ENCODE results near the gene GALNS. TPM values are rescaled to one million over a fixed set of nuclear protein-coding genes. Genes with fewer than 3 reads are reported as not detected.

The GALNS gene
- total and polyA plus RNA-seq, 2 of the 13 experiments (the other 11 are each of a cell fraction or from before 2014, with no cell fraction given): 9.2 to 9.8 TPM

GRCh38 chr16:88811769-88812512 is 44.8 kb downstream of the GALNS start, which contains the start of gene APRT (continued):
- TF ChIP-seq TOE1 (CRISPR knock-in tag; IDR thresholded peaks at IDR 0.05) (no peak; the same call in 1 of the 2 replicates), ZNF124 (CRISPR knock-in tag; IDR thresholded peaks at IDR 0.05) (no peak), GLI4 (CRISPR knock-in tag; IDR thresholded peaks at IDR 0.05; ENCODE audit: borderline replicate concordance) (peak; percentile 98), ZNF607 (CRISPR knock-in tag; IDR thresholded peaks at IDR 0.05; ENCODE audit: borderline replicate concordance) (peak; percentile 87; the same call in 1 of the 2 replicates), KLF12 (CRISPR knock-in tag; IDR thresholded peaks at IDR 0.05; ENCODE audit: borderline replicate concordance) (peak; percentile 82; the same call in 1 of the 2 replicates), ZNF44 (CRISPR knock-in tag; IDR thresholded peaks at IDR 0.05) (peak; percentile 87), ZZZ3 (CRISPR knock-in tag; IDR thresholded peaks at IDR 0.05; ENCODE audit: borderline replicate concordance) (peak; percentile 80), ZNF274 (CRISPR knock-in tag; IDR thresholded peaks at IDR 0.05) (peak; percentile 79; the same call in 1 of the 2 replicates), FOXA3 (CRISPR knock-in tag; IDR thresholded peaks at IDR 0.05) (peak; percentile 23; the same call in 1 of the 2 replicates), EED (CRISPR knock-in tag; IDR thresholded peaks at IDR 0.05) (peak; percentile 73), ZNF878 (CRISPR knock-in tag; IDR thresholded peaks at IDR 0.05) (no peak), NCOA1 (CRISPR knock-in tag; IDR thresholded peaks at IDR 0.05) (peak; percentile 81; the same call in 1 of the 2 replicates), AHR (CRISPR knock-in tag; IDR thresholded peaks at IDR 0.05) (peak; percentile 74), ZNF333 (CRISPR knock-in tag; IDR thresholded peaks at IDR 0.05; ENCODE audit: borderline replicate concordance) (peak; percentile 14), ZNF740 (CRISPR knock-in tag; IDR thresholded peaks at IDR 0.05) (peak; percentile 13; the same call in 1 of the 2 replicates), ETS1 (CRISPR knock-in tag; IDR thresholded peaks at IDR 0.05) (peak; percentile 18; the same call in 1 of the 2 replicates), CBX5 (CRISPR knock-in tag; IDR thresholded peaks at IDR 0.05; ENCODE audit: borderline replicate concordance) (peak; percentile 63; the same call in 1 of the 2 replicates), PHF21A (CRISPR knock-in tag; IDR thresholded peaks at IDR 0.05) (peak; percentile 85), MAZ (IDR thresholded peaks at IDR 0.05; ENCODE audit: borderline replicate concordance, low read depth, low read length) (peak; percentile 56; the same call in 1 of the 2 replicates), MAZ (CRISPR knock-in tag; IDR thresholded peaks at IDR 0.05; ENCODE audit: low read depth) (peak; percentile 60), TFDP1 (CRISPR knock-in tag; IDR thresholded peaks at IDR 0.05; ENCODE audit: borderline replicate concordance) (peak; percentile 9; the same call in 1 of the 2 replicates), ZNF18 (CRISPR knock-in tag; IDR thresholded peaks at IDR 0.05; ENCODE audit: insufficient replicate concordance) (peak; percentile 46), ZBTB25 (CRISPR knock-in tag; IDR thresholded peaks at IDR 0.05) (peak; percentile 47), KDM5A (IDR thresholded peaks at IDR 0.05; ENCODE audit: borderline replicate concordance, low read length) (peak; percentile 84), NFE2L1 (CRISPR knock-in tag; IDR thresholded peaks at IDR 0.05; ENCODE audit: borderline replicate concordance) (no peak)
